Muscle layer of duodenum (tissue), 2 donors: ENCODE data around the gene UBXN2A.
"Not testable (repeated sequence)": the region's sequence is repeated elsewhere in the genome, so short reads cannot be mapped to it uniquely, and the experiment has no call there.

Experiments used
- H3K27ac ChIP-seq: one replicate; pipeline ENCODE4 v1.7.0; 2013; ENCODE audit warnings: mild to moderate bottlenecking, low read length
- H3K27me3 ChIP-seq: one replicate; pipeline ENCODE4 v1.7.0; 2013; ENCODE audit warnings: low read depth, mild to moderate bottlenecking, control low read depth, low read length
- H3K36me3 ChIP-seq, 2 donors: one replicate each; pipeline ENCODE4 v1.7.0; 2013; ENCODE audit warnings: low read length in 2 of 2, control low read depth in 1 of 2, mild to moderate bottlenecking in 1 of 2; ENCODE audit not compliant: insufficient read depth in 2 of 2, control insufficient read depth in 1 of 2
- H3K4me1 ChIP-seq, 2 donors: one replicate each; pipeline ENCODE4 v1.7.0; 2013; ENCODE audit warnings: low read length in 2 of 2, mild to moderate bottlenecking in 2 of 2, control low read depth in 1 of 2, moderate library complexity in 1 of 2; ENCODE audit not compliant: insufficient read depth in 2 of 2, control insufficient read depth in 1 of 2
- H3K4me3 ChIP-seq, 2 donors: one replicate each; pipeline ENCODE4 v1.7.0; 2013; ENCODE audit warnings: low read length in 2 of 2, low read depth in 1 of 2, mild to moderate bottlenecking in 1 of 2
- H3K9me3 ChIP-seq, 2 donors: one replicate each; pipeline ENCODE4 v1.7.0; 2013; ENCODE audit warnings: low read length in 2 of 2, control low read depth in 1 of 2, mild to moderate bottlenecking in 1 of 2; ENCODE audit not compliant: control insufficient read depth in 1 of 2
- donor health status: healthy.

UBXN2A gene

DNA sequence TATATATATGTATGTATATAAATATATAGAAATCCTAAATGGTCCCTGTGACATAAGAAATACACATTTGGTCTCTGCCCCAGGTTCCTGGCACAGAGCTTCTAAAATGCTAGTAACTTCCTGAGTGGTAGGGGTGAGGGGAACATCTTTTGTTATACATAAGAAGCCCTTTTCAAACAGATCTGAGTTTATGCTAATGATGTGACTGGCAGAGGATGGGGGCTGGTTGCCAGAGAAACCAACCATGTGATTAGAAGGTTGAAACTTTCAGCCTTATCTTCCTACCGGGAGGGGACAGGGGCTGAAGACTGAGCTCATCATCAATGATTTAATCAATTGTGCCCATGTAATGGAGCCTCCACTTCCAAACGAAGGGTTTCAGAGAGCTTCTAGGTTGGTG is 86.0 kb downstream of the UBXN2A start:
- no peaks in the 10 kb centered on the region for H3K9me3 ChIP-seq
- H3K4me1 ChIP-seq: no peaks in the 10 kb centered on the region
- no peak overlapping the region for H3K27ac ChIP-seq
- H3K27me3 ChIP-seq: no peaks in the 10 kb centered on the region
- H3K36me3 ChIP-seq: peaks cover 22 to 45% of the 10 kb centered on the region in 2 donors
- H3K4me3 ChIP-seq: no peak overlapping the region

DNA sequence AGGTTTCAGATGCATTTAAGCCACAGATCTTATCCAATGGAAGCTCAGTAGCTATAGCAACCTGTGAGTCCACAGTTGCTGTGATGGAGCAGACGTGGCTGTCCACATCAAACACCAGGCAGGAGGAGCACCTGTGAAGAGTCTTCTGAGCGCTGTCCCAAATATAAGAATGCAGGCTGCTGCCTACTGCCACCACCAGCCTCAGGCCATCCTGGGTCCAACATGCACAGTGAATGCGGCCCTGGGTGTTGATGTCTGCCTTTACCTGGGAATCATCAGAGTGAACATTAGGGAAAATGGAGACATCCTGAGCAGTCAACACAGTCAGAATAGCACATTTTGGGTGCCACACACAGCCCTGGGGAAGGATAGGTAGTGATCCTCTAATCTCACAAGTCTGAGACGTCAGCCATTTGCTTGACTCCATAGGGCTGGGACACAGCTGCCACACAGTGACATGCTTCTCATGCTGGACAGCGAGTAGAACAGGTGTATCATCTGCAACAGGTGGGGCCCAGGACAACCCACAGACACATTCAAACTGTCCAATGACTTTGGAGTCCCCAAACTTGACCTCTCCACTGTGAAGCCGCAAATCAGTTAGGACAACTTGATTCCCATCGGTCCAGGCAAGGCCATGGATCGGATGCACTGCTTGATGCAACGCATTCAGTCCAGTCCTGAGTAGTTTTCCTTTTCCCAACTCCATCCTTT is 98.7 kb downstream of the UBXN2A start:
- Histone ChIP-seq H3K27ac (no peak overlapping the region), H3K4me3 (no peak overlapping the region), H3K36me3 (peaks cover 21 to 26% of the 10 kb centered on the region in 2 donors), H3K4me1 (no peaks in the 10 kb centered on the region), H3K9me3 (no peaks in the 10 kb centered on the region), H3K27me3 (no peaks in the 10 kb centered on the region)

DNA sequence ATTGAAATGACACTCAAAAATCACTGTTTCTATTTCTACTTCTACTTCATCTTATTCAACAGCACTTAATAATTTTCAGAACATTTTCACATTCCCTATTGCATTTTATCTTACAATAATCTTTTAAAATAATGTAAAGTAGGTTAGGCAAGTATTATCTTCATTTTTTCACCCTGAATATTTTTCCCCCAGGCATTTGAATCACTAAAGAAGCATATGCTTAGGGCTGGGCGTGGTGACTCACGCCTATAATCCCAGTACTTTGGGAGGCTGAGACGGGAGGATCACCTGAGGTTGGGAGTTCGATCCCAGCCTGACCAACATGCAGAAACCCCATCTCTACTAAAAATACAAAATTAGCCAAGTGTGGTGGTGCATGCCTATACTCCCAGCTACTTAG is 100.2 kb downstream of the UBXN2A start:
- no peaks in the 10 kb centered on the region for H3K27me3 ChIP-seq
- peaks cover 21 to 26% of the 10 kb centered on the region in 2 donors for H3K36me3 ChIP-seq
- no peak overlapping the region for H3K4me3 ChIP-seq
- no peak overlapping the region for H3K27ac ChIP-seq
- no peaks in the 10 kb centered on the region for H3K4me1 ChIP-seq
- no peaks in the 10 kb centered on the region for H3K9me3 ChIP-seq

DNA sequence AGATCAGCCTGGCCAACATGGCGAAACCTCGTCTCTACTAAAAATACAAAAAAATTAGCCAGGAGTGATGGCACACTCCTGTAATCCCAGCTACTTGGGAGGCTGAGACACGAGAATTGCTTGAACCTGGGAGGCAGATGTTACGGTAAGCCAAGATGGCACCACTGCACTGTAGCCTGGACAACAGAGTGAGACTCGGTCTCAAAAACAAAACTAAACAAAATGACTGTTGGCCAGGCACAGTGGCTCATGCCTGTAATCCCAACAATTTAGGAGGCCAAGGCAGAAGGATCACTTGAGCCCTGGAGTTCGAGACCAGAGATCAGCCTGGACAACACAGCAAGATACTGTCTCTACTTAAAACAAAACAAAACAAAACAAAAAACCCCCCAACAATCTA is 102.9 kb downstream of the UBXN2A start:
- not testable (repeated sequence) for H3K4me1 ChIP-seq, H3K27ac ChIP-seq, H3K9me3 ChIP-seq, H3K27me3 ChIP-seq, H3K4me3 ChIP-seq
- peaks cover 12 to 14% of the 10 kb centered on the region in 2 donors for H3K36me3 ChIP-seq

DNA sequence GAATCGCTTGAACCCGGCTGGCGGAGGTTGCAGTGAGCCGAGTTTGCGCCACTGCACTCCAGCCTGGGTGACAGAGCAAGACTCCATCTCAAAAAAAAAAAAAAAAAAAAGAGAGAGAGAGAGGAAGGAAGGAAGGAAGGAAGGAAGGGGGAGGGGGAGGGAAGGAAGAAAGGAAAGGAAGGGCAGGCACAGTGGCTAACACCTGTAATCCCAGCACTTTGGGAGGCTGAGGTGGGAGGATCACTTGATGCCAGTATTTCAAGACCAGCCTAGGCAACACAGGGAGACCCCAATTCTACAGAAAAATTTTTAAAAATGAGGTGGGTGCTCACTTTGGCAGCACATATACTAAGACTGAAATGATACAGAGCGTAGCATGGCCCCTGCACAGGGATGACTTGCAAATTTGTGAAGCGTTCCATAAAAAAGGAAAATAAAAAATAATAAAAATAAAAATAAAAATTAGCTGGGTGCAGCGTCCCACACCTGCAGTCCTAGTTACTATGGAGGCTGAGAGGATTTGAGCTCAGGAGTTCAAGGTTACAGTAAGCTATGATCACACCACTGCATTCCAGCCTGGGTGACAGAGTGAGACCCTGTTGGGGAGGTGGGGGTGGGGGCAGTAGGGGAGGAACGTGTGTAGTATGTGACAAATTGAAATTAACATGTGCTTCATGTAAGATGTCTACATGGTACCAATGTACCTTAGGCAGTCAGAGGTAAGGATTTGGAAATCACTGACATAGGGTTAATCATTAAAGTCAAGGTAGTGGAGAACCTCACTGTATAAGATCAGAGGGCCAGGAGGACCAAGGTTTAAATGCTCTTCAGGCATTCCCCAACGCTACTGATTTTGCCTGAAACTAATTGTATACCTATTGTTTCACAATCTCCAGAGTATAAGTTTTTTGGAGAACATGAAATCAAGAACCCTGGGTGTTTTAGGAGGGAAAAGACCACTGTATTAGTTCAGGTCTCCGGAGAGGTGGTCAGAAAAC is 105.5 kb downstream of the UBXN2A start:
- H3K9me3 ChIP-seq: no peaks in the 10 kb centered on the region
- H3K4me1 ChIP-seq: peaks cover 3 to 17% of the 10 kb centered on the region in 2 donors
- peak overlapping the region; percentile 82 to 88 for H3K4me3 ChIP-seq
- H3K27ac ChIP-seq: no peak overlapping the region
- H3K27me3 ChIP-seq: no peaks in the 10 kb centered on the region
- no peaks in the 10 kb centered on the region for H3K36me3 ChIP-seq

DNA sequence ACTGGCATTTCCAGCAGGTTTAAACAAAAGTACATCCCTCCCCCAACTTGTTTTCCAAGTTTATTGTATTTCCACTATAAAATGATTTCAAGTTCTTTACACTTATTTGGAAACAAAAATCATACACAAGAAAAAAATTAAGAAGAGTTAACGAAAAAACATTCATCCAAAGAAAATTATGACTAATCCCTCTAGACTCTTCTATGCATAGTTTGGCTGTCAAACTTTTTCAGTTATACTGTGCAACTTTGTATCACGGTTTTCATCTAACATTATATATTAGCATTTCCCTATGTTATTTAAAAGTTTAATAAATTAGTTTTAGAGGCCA is 106.3 kb downstream of the UBXN2A start:
- H3K4me3 ChIP-seq: peak overlapping the region; percentile 82 to 88
- no peaks in the 10 kb centered on the region for H3K27me3 ChIP-seq
- no peaks in the 10 kb centered on the region for H3K36me3 ChIP-seq
- H3K4me1 ChIP-seq: peaks cover 3 to 17% of the 10 kb centered on the region in 2 donors
- H3K9me3 ChIP-seq: no peaks in the 10 kb centered on the region
- peak overlapping the region; percentile 67 for H3K27ac ChIP-seq

DNA sequence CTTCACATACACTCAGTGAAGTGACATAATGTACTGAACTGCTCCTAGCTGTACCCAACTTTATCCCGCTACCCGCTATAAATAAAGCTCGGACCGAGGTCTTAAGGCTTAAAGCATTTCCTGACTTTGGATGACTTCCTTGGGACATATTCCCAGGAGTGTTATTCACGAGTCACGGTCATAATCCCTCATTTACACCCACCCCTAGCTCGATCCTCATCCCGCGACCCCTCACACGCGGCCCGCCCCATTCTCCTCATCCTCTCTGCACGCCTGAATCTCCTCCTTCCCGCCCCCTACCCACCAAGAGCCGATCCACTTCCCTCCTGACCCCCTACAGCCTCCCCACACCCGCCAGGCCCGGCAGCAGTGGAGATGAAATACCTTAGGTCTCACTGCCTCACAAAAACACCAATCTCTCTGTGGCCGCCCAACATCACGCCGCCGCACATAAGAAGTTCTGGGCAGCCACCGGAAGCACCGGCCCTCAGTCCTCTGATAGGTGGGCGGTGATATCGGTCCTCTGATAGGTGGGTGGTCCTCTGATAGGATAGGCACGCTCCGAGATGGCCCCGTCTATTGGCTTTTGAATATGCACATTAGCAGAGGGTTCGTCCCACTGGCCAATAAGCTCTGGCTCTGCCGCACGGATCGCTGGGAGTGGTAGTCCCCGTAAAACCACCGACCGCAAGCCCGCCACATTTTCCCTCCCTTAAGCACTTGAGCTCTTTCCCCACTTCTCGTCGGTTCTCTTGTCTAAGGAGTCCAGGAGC is 106.9 kb downstream of the UBXN2A start, which contains the start of gene WDCP:
Gene WDCP (minus strand): TSS at position 462 of the 773 bp plus-strand sequence. CDS start 7,897 bp downstream, outside the sequence.
- no peaks in the 10 kb centered on the region for H3K36me3 ChIP-seq
- H3K9me3 ChIP-seq: no peaks in the 10 kb centered on the region
- peak within 1 kb of the TSS; percentile 67 for H3K27ac ChIP-seq
- peaks cover 3 to 17% of the 10 kb centered on the region in 2 donors for H3K4me1 ChIP-seq
- peak within 1 kb of the TSS; percentile 82 to 88 for H3K4me3 ChIP-seq
- H3K27me3 ChIP-seq: no peaks in the 10 kb centered on the region

DNA sequence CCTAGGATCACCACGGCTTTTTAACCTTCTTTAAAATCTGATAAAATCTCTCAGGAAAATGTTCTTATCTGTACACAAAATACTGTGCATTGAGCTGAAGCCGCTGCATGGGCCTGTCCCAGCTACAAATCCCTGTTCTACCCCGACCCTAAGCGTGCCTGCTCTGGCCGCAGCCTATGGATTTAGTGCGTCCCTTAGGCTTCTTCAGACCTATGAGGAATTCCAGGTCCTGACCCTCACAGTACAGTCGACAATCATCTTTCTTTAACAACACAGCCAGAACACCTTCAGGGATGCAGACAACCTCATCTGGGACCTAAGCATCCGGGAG is 107.4 kb downstream of the UBXN2A start:
- Histone ChIP-seq H3K27ac (no peak overlapping the region), H3K9me3 (no peaks in the 10 kb centered on the region), H3K27me3 (no peaks in the 10 kb centered on the region), H3K36me3 (no peaks in the 10 kb centered on the region), H3K4me1 (peaks cover 3 to 17% of the 10 kb centered on the region in 2 donors), H3K4me3 (peak overlapping the region; percentile 82 to 88)

DNA sequence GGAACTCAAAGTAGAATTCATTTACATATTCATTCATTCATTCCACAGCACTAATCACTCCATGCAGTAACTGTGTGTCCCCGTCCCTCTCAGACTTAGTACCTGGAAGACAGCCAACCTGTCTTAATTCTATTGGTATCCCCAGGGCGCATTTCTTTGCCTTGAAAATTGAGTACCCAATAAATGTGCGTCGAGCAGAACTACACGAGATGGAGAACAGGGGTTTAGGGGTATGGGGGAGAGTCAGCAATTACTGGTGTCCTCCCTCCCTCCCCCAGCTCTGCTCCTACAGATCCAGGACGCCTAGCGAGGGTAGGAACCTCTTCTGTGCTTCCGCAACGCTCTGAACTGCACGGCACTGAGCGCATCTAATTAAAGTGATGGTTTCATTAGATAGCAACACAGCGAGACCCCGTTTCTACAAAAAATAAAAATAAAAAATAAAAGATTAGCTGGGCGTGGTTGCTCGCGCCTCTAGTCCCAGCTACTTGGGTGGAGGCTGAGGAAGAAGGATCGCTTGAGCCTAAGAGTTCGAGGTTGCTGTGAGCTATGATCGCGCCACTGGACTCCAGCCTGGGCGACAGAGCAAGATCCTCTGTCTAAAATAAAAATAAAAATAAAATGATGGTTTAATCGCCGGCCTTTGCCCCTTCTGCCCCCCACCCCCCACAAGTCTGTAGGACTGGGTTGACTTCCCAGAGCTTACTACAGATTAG is 108.7 kb downstream of the UBXN2A start:
- Histone ChIP-seq H3K9me3 (no peaks in the 10 kb centered on the region), H3K27ac (no peak overlapping the region), H3K36me3 (no peaks in the 10 kb centered on the region), H3K4me1 (peaks cover 3 to 17% of the 10 kb centered on the region in 2 donors), H3K27me3 (no peaks in the 10 kb centered on the region), H3K4me3 (peak overlapping the region; percentile 59 to 84)

DNA sequence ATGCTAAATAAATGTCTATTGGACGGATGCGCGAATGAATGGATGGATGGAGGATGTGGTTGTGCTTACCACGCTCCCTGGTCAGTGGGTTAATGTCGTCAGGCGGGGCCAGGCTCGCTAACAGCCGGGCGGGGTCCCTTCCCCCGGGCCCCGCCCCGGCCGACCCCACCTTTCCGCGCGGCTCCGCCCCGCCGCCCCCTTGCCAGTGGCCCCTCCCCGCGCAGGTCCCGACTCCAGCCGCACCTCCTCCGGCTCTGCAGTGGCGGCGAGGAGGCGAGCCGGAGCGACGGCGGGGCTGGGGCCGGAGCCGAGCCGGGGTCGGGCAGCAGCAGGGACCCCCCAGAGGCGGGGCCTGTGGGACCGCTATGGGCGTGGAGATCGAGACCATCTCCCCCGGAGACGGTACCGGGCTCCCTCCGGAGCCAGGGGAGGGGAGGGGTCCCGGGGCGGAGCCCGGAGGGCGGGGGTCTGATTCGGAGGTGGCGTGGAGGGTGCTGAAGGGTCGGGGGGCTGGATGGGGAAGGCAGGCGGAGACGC is 109.3 kb downstream of the UBXN2A start, which contains the start of gene FKBP1B:
Gene FKBP1B (plus strand): TSS at position 257 of the 537 bp plus-strand sequence. CDS start 109 bp downstream, at position 366.
- H3K36me3 ChIP-seq: no peaks in the 10 kb centered on the region
- no peaks in the 10 kb centered on the region for H3K27me3 ChIP-seq
- peaks cover 3 to 17% of the 10 kb centered on the region in 2 donors for H3K4me1 ChIP-seq
- no peak within 1 kb of the TSS for H3K27ac ChIP-seq
- no peaks in the 10 kb centered on the region for H3K9me3 ChIP-seq
- H3K4me3 ChIP-seq: peak within 1 kb of the TSS; percentile 59 to 84
